OCI-LY3 (cell line): ENCODE data around the gene ZNF778.

Experiments used
- EZH2phosphoT487 ChIP-seq: fragments of 200-600 bp; shearing (Covaris generic); IDR thresholded peaks from 2 replicates; pipeline ENCODE4 v1.6.1; 2018; ENCODE audit warnings: antibody characterized with exemption, mixed run types, low read depth
- TF ChIP-seq, protein P1 (sequence below): fragments of 200-600, 300-600 bp; sonication (generic); IDR thresholded peaks from 2 replicates; pipeline ENCODE4 v1.5.1; 2014; ENCODE audit warnings: antibody characterized with exemption, low read length, low read depth

DNA sequence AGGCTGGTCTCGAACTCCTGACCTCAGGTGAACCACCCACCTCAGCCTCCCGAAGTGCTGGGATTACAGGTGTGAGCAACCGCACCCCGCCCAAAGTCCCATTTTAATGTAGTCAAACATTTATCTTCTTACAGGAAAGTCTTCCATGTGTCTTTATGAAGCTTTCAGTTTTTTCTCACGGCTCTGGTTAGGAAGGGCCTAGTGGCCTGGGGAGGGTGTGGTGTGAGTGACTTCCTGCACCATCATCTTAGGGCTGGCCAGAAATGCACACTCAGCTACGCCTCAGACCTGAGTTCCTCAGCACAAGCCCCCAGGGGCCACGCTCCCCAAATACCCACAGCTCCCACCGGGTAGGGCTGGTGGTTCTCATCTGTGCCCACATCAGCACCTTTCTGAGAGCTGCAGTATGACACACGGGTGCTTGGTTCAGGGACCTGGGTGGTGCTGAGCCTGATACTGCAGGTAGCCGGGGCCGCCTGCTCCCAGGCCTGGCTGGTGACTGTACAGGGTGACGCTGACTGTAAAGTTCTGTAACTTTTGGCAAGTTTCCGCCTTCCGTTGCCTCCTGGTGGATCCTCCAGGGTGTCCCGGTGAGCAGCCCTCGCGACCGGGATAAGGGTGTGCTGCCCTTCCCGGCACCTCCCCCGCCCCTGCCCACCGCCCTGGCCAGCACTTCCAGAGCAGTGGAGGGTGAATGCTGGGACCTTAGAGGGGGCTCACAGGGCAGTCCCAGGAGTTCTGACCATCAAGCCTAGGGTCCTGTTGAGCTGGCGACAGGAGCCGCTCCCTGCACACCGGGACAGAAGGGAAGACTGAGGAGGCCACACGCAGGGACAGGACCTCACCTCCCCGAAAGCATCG lies 52.5 kb downstream of the ZNF778 start:
- TF ChIP-seq, protein P1, sequence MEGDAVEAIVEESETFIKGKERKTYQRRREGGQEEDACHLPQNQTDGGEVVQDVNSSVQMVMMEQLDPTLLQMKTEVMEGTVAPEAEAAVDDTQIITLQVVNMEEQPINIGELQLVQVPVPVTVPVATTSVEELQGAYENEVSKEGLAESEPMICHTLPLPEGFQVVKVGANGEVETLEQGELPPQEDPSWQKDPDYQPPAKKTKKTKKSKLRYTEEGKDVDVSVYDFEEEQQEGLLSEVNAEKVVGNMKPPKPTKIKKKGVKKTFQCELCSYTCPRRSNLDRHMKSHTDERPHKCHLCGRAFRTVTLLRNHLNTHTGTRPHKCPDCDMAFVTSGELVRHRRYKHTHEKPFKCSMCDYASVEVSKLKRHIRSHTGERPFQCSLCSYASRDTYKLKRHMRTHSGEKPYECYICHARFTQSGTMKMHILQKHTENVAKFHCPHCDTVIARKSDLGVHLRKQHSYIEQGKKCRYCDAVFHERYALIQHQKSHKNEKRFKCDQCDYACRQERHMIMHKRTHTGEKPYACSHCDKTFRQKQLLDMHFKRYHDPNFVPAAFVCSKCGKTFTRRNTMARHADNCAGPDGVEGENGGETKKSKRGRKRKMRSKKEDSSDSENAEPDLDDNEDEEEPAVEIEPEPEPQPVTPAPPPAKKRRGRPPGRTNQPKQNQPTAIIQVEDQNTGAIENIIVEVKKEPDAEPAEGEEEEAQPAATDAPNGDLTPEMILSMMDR = no peak
- no peak for TF ChIP-seq EZH2phosphoT487
